MCF 10A (cell line): ENCODE results near the gene COMMD1. TPM values are rescaled to one million over a fixed set of nuclear protein-coding genes. Genes with fewer than 3 reads are reported as not detected.
A peak's percentile ranks its signal among the peaks of the same experiment; 100 is the strongest.

Experiments used
- BruUV-seq: library from RNA; stranded (reverse); fragments of 400-500 nt; replicated peaks from 2 replicates; lab custom pipeline; 2021; lab: Mats Ljungman, UMichigan
- CTCF ChIA-PET: fragments of 300-600 bp; sonication (Branson Sonifier 250); formaldehyde crosslinking; extraction: SDS; loops from one replicate; lab custom pipeline; 2021; ENCODE audit warnings: antibody characterized with exemption, inconsistent platforms; lab: Yijun Ruan, JAX
- POLR2A ChIA-PET: fragments of 300-600, 350-650 bp; sonication (Branson Sonifier 250); formaldehyde crosslinking; extraction: SDS; loops from one replicate; lab custom pipeline; 2020; ENCODE audit warnings: antibody characterized with exemption, inconsistent platforms; lab: Yijun Ruan, JAX
- DNase-seq: peaks from one replicate; pipeline ENCODE4 v3.0.0-alpha.2; 2018; ENCODE audit not compliant: unreplicated experiment
- H3K27ac Mint-ChIP-seq: one replicate; pipeline ENCODE4 v1.8.0; 2022; ENCODE audit warnings: mild to moderate bottlenecking, low read depth, mixed read lengths; ENCODE audit not compliant: unreplicated experiment
- H3K27me3 Mint-ChIP-seq: one replicate; pipeline ENCODE4 v1.8.0; 2022; ENCODE audit warnings: mixed read lengths; ENCODE audit not compliant: insufficient read depth, unreplicated experiment
- H3K36me3 Mint-ChIP-seq: one replicate; pipeline ENCODE4 v1.8.0; 2022; ENCODE audit warnings: mild to moderate bottlenecking, moderate library complexity, mixed read lengths; ENCODE audit not compliant: insufficient read depth, unreplicated experiment
- H3K4me1 Mint-ChIP-seq: one replicate; pipeline ENCODE4 v1.8.0; 2022; ENCODE audit warnings: mixed read lengths; ENCODE audit not compliant: insufficient read depth, unreplicated experiment
- H3K4me3 Mint-ChIP-seq: one replicate; pipeline ENCODE4 v1.8.0; 2022; ENCODE audit warnings: mild to moderate bottlenecking, moderate library complexity, mixed read lengths; ENCODE audit not compliant: unreplicated experiment
- H3K9me3 Mint-ChIP-seq: one replicate; pipeline ENCODE4 v1.8.0; 2022; ENCODE audit warnings: mixed read lengths; ENCODE audit not compliant: unreplicated experiment
- CTCF ChIP-seq: fragments of 200-600 bp; IDR thresholded peaks from one replicate; pipeline ENCODE4 v1.8.0; 2022; ENCODE audit warnings: antibody characterized with exemption, mild to moderate bottlenecking; ENCODE audit not compliant: unreplicated experiment
- intact Hi-C: fragments of 100-400 bp; cut with micrococcal nuclease; formaldehyde crosslinking; loops from 2 replicates; pipeline ENCODE4 v1.14.1; 2022
- total RNA-seq: library from RNA; stranded (reverse); gene quantifications from 2 replicates; pipeline ENCODE4 v1.2.3, GENCODE V29; 2022

The COMMD1 gene
- total RNA-seq, 1 experiment from 2014 or later: 33.8 TPM

GRCh38 chr2:61888267-61889055, 17.0 kb upstream of the COMMD1 start, which contains the start of gene CCT4:
CCT4 (minus strand) TSS chr2:61888656; CDS start chr2:61888507, 149 bp downstream.
- Mint-ChIP-seq H3K9me3 (no peaks in the 10 kb centered on the region), H3K4me1 (peaks cover 11% of the 10 kb centered on the region), H3K4me3 (peak within 1 kb of the TSS; percentile 91), H3K36me3 (peaks cover 40% of the 10 kb centered on the region), H3K27ac (peak within 1 kb of the TSS; percentile 99), H3K27me3 (no peaks in the 10 kb centered on the region)
- intact Hi-C loops: no loop called here
- ChIA-PET CTCF (interaction anchor here (1.5 to 2.6 kb wide), 2 partner anchors 10 to 17 kb away, joined by 3 to 9 read pairs; partner anchors contain the start of gene COMMD1), POLR2A (interaction anchor here (0.6 to 2.0 kb wide), 10 partner anchors 10 to 711 kb away, joined by 3 to 16 read pairs (median 4); partner anchors contain the start of genes COMMD1 and FAM161A)
- TF ChIP-seq CTCF: no peak
- no TSS peak for BruUV-seq
- DNase-seq: peak; percentile 84

GRCh38 chr2:61898810-61899209, 6.7 kb upstream of the COMMD1 start:
- peak; percentile 37 for TF ChIP-seq CTCF
- CTCF ChIA-PET: interaction anchor here (0.6 to 2.9 kb wide), 11 partner anchors 9 to 467 kb away, joined by 3 to 11 read pairs (median 3); no protein-coding TSS in a partner anchor
- DNase-seq: peak; percentile 29

GRCh38 chr2:61900281-61900680, 5.2 kb upstream of the COMMD1 start:
- intact Hi-C loops: no loop called here
- Mint-ChIP-seq H3K27me3 (no peaks in the 10 kb centered on the region), H3K4me3 (no peak overlapping the region), H3K36me3 (peaks cover 3% of the 10 kb centered on the region), H3K4me1 (no peaks in the 10 kb centered on the region), H3K27ac (no peak overlapping the region), H3K9me3 (no peaks in the 10 kb centered on the region)
- no peak for TF ChIP-seq CTCF
- no peak for DNase-seq
- BruUV-seq: no TSS peak
- POLR2A ChIA-PET: no interaction called here
- CTCF ChIA-PET: interaction anchor here (0.6 to 2.9 kb wide), 2 partner anchors 13 to 17 kb away, joined by 4 to 11 read pairs; no protein-coding TSS in a partner anchor

More at GRCh38 chr2:61898810-61899209, 6.7 kb upstream of the COMMD1 start:
- Mint-ChIP-seq H3K36me3 (no peaks in the 10 kb centered on the region), H3K4me1 (no peaks in the 10 kb centered on the region), H3K9me3 (no peaks in the 10 kb centered on the region), H3K27ac (no peak overlapping the region), H3K4me3 (no peak overlapping the region), H3K27me3 (no peaks in the 10 kb centered on the region)
- POLR2A ChIA-PET: interaction anchor here (1.0 to 1.6 kb wide), 2 partner anchors 9 to 227 kb away, joined by 3 read pairs; no protein-coding TSS in a partner anchor
- BruUV-seq: no TSS peak
- intact Hi-C loops: loop anchor here (2.0 to 10.0 kb wide), 2 partner anchors 364 to 764 kb away; partner anchors contain the start of gene XPO1

DNA sequence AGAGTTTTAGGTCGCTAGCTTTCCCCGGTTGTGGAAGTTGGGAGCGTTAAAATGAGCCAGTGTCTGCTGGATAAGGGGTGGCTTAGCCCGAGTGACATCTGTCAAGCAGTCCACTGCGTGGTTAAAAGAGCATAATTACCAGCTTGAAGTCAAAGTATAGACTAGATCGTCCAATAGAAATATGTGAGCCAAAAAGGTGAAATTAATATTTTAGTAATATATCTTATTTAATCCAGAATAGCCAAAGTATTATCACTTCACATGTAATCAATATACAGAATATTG, 654 bp downstream of the COMMD1 start:
- Mint-ChIP-seq H3K27ac (peak overlapping the region; percentile 91), H3K27me3 (no peaks in the 10 kb centered on the region), H3K4me1 (no peaks in the 10 kb centered on the region), H3K9me3 (no peaks in the 10 kb centered on the region), H3K4me3 (peak overlapping the region; percentile 98), H3K36me3 (peaks cover 6% of the 10 kb centered on the region)
- ChIA-PET CTCF (interaction anchor here (0.5 to 1.3 kb wide), 4 partner anchors 13 to 498 kb away, joined by 3 to 4 read pairs (median 3); no protein-coding TSS in a partner anchor), POLR2A (interaction anchor here (0.8 to 3.4 kb wide), 7 partner anchors 9 to 367 kb away, joined by 3 to 13 read pairs (median 6); partner anchors contain the start of genes FAM161A and XPO1)
- intact Hi-C loops: no loop called here
- DNase-seq: no peak
- no TSS peak for BruUV-seq
- TF ChIP-seq CTCF: no peak
